Stomach (tissue), 9 donors: ENCODE data around the gene DLEC1. TPM values are rescaled to one million over a fixed set of nuclear protein-coding genes. Genes with fewer than 3 reads are reported as not detected.

Source experiments
- DNase-seq, 2 donors: peaks; one replicate each; pipeline versions ENCODE4 v3.0.0 to v3.0.0-alpha.2; 2013 to 2019
- H3K27ac ChIP-seq, 5 donors: fragments of 200-600 bp in 4 of 5; sonication (generic) in 4 of 5; one replicate each; pipeline ENCODE4 v1.5.1; 2013 to 2019; ENCODE audit warnings: mild to moderate bottlenecking in 1 of 5, moderate library complexity in 1 of 5
- H3K27me3 ChIP-seq, 3 donors: fragments of 200-600 bp; sonication (generic); one replicate each; pipeline ENCODE4 v1.5.1; 2017 to 2019; ENCODE audit warnings: mixed run types in 1 of 3
- H3K36me3 ChIP-seq, 4 donors: fragments of 200-600 bp; sonication (generic); 1 replicate in 3 of 4; 2 replicates in 1 of 4; pipeline ENCODE4 v1.5.1; 2016 to 2019
- H3K4me1 ChIP-seq, 4 donors: fragments of 200-600 bp; sonication (generic); one replicate each; pipeline ENCODE4 v1.5.1; 2016 to 2019
- H3K4me3 ChIP-seq, 4 donors: fragments of 200-600 bp; sonication (generic) in 3 of 4; one replicate each; pipeline ENCODE4 v1.5.1; 2016 to 2019; ENCODE audit warnings: mild to moderate bottlenecking in 1 of 4
- H3K9me3 ChIP-seq, 4 donors: fragments of 200-600 bp; sonication (generic); one replicate each; pipeline ENCODE4 v1.5.1; 2016 to 2019
- EP300 ChIP-seq: sonication (generic); formaldehyde crosslinking; IDR thresholded peaks from one replicate; pipeline ENCODE4 v1.6.1; 2017; ENCODE audit warnings: antibody characterized with exemption
- POLR2A ChIP-seq, 4 donors: fragments of 450-650 bp; IDR thresholded peaks; one replicate each; pipeline ENCODE4 v1.6.1; 2016; ENCODE audit warnings: antibody characterized with exemption in 4 of 4, control low read depth in 2 of 4, mild to moderate bottlenecking in 1 of 4, moderate library complexity in 1 of 4
- POLR2AphosphoS5 ChIP-seq, 3 donors: sonication (generic); formaldehyde crosslinking; IDR thresholded peaks; one replicate each; pipeline ENCODE4 v1.6.1; 2016; ENCODE audit warnings: antibody characterized with exemption in 3 of 3
- WGBS, 5 donors: extraction: QIAGEN DNeasy Blood & Tissue Kit in 3 of 5; methylation state at CpG; one replicate each; pipeline versions ENCODE4 v1.1.5 to v1.1.7; 2013 to 2018; 5-methylcytosine and 5-hydroxymethylcytosine counted together
- intact Hi-C: fragments of 100-400 bp; cut with DNase I; formaldehyde crosslinking; loops from one replicate; pipeline ENCODE4 v1.15.1; 2023; ENCODE audit warnings: low total_unique reads
- polyA plus RNA-seq, 3 donors: library from polyadenylated mRNA; stranded (reverse); fragments of 200-250 nt; gene quantifications; one replicate each; pipeline ENCODE4 v1.2.3, GENCODE V29; 2013
- total RNA-seq, 5 donors: library from RNA; depleted of rRNA; stranded (reverse); fragments of >200 nt; gene quantifications; one replicate each; pipeline versions ENCODE4 v1.1.0 to v1.2.3, GENCODE V29; 2014 to 2016
- TF ChIP-seq, protein P1 (sequence below), 7 experiments: fragments of 450-650 bp in 4 of 7; fragments of 200-600 bp in 3 of 7; sonication (generic) in 3 of 7; IDR thresholded peaks; one replicate each; pipeline ENCODE4 v1.5.1; 2016 to 2019; ENCODE audit warnings: antibody characterized with exemption in 7 of 7, control low read depth in 2 of 7, mild to moderate bottlenecking in 1 of 7
- donor health status: healthy with polysubstance abuse.
- donor health status: Bipolar disorder and iron deficiency.
- donor health status: healthy.

DLEC1 gene
- total and polyA plus RNA-seq, 8 donors = 0.12 to 1.5 (median 0.31) TPM; not detected in 3

GRCh38 chr3:38016847-38017444 is 22.1 kb upstream of the DLEC1 start:
- 77 to 100% (median 78%) methylated on average over 6 of the region's 6 CpGs for WGBS, 5 donors
- Histone ChIP-seq H3K36me3 (peaks cover 15 to 82% (median 66%) of the 10 kb centered on the region in 4 donors), H3K27me3 (no peaks in the 10 kb centered on the region), H3K4me1 (peaks cover 0 to 8% (median 4%) of the 10 kb centered on the region in 4 donors), H3K9me3 (peaks cover 0 to 9% (median 3%) of the 10 kb centered on the region in 4 donors), H3K4me3 (no peak overlapping the region), H3K27ac (no peak overlapping the region)
- TF ChIP-seq, protein P1, sequence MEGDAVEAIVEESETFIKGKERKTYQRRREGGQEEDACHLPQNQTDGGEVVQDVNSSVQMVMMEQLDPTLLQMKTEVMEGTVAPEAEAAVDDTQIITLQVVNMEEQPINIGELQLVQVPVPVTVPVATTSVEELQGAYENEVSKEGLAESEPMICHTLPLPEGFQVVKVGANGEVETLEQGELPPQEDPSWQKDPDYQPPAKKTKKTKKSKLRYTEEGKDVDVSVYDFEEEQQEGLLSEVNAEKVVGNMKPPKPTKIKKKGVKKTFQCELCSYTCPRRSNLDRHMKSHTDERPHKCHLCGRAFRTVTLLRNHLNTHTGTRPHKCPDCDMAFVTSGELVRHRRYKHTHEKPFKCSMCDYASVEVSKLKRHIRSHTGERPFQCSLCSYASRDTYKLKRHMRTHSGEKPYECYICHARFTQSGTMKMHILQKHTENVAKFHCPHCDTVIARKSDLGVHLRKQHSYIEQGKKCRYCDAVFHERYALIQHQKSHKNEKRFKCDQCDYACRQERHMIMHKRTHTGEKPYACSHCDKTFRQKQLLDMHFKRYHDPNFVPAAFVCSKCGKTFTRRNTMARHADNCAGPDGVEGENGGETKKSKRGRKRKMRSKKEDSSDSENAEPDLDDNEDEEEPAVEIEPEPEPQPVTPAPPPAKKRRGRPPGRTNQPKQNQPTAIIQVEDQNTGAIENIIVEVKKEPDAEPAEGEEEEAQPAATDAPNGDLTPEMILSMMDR (IDR thresholded peaks at IDR 0.05) = no peak
- TF ChIP-seq EP300 = no peak
- TF ChIP-seq POLR2AphosphoS5 (IDR thresholded peaks at IDR 0.05) = no peak
- no peak for TF ChIP-seq POLR2A (IDR thresholded peaks at IDR 0.05)
- DNase-seq = no peak
- intact Hi-C loops = no loop called here

DNA sequence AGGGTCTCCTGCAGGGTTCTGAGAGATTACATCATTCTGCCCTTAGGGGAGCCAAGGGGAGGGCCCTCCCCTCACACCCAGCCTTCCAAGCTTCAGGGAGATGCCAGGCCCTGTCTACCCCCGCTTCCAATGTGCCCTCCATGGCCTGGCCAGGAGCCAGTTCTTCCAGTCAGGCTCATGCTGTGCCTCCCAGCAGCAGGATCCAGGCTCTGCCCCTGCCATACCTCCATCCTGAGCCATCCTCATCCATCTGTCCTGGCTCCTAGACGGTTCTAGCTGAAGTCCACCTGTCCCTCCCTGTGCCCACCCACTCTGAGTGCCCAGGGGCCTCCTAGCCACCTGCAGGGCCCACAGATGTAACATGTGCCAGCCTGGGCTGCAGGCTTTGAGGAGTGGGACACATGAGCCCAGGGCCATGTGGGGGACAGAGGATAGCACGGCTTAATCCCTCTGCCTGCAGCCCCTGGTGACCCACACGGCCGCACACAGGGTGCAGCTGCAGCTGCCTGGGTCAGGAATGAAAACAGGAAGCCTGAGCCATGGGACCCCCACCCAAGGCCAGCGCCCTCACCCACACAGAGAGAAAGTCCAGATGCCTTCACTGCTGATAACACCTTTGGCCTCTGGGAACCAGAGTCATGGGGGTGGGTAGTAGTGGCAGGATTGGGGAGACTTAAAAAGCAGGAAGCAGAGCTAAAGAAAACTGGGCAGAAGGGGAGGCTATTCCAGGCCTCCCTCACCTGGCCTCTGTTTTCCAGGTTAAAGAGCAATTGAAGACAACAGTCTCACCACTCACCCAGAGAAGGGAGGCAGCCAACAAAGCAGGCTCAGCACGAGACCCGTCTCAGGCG is 21.3 kb upstream of the DLEC1 start:
- intact Hi-C loops = no loop called here

GRCh38 chr3:38018296-38019266 is 20.4 kb upstream of the DLEC1 start:
- no peaks in the 10 kb centered on the region for H3K27me3 ChIP-seq
- H3K4me3 ChIP-seq = no peak overlapping the region
- DNase-seq = no peak
- no peak overlapping the region for H3K27ac ChIP-seq
- H3K36me3 ChIP-seq = peaks cover 15 to 68% (median 62%) of the 10 kb centered on the region in 4 donors
- intact Hi-C loops = no loop called here
- H3K4me1 ChIP-seq = peaks cover under 1 to 22% (median 12%) of the 10 kb centered on the region in 4 donors
- 85 to 88% (median 87%) methylated on average over 11 to 13 of the region's 13 CpGs for WGBS, 5 donors
- no peak for TF ChIP-seq EP300
- TF ChIP-seq POLR2A (IDR thresholded peaks at IDR 0.05) = no peak
- TF ChIP-seq, protein P1 (IDR thresholded peaks at IDR 0.05) = no peak
- no peak for TF ChIP-seq POLR2AphosphoS5 (IDR thresholded peaks at IDR 0.05)
- H3K9me3 ChIP-seq = peaks cover 0 to 9% (median 3%) of the 10 kb centered on the region in 4 donors

More for the DNA sequence above, 21.3 kb upstream of the DLEC1 start:
- Histone ChIP-seq H3K27ac (no peak overlapping the region), H3K9me3 (peaks cover 0 to 9% (median 3%) of the 10 kb centered on the region in 4 donors), H3K36me3 (peaks cover 15 to 75% (median 64%) of the 10 kb centered on the region in 4 donors), H3K4me1 (peaks cover 0 to 13% (median 7%) of the 10 kb centered on the region in 4 donors), H3K27me3 (no peaks in the 10 kb centered on the region), H3K4me3 (no peak overlapping the region)
- WGBS, 5 donors = 79 to 92% (median 83%) methylated on average over 8 to 9 of the region's 9 CpGs
- TF ChIP-seq POLR2A (IDR thresholded peaks at IDR 0.05) = no peak
- TF ChIP-seq POLR2AphosphoS5 (IDR thresholded peaks at IDR 0.05) = no peak
- no peak for TF ChIP-seq EP300
- TF ChIP-seq, protein P1 (IDR thresholded peaks at IDR 0.05) = no peak
- no peak for DNase-seq
